K562 (cell line): ENCODE data around the gene YAP1. TPM values are rescaled to one million over a fixed set of nuclear protein-coding genes. Genes with fewer than 3 reads are reported as not detected.

ENCODE experiments used
- ATAC-seq: fragments of 200-7000 bp; cut with Tn5 transposase; 3 replicates; pipeline ENCODE4 v1.9.1; 2020; ENCODE audit warnings: moderate library complexity
- BruUV-seq: library from RNA; stranded (reverse); fragments of 400-500 nt; replicated peaks from 2 replicates; lab custom pipeline; 2021; lab: Mats Ljungman, UMichigan
- CTCF ChIA-PET: fragments of 300-600 bp; formaldehyde crosslinking; extraction: SDS; loops from one replicate; lab custom pipeline; 2021; ENCODE audit warnings: low intra/inter-chr PET ratio; lab: Yijun Ruan, JAX
- POLR2A ChIA-PET: fragments of 300-600, 350-650 bp; sonication (Branson Sonifier 250); formaldehyde crosslinking; extraction: SDS; loops from one replicate; lab custom pipeline; 2021; ENCODE audit warnings: antibody characterized with exemption, inconsistent platforms; lab: Yijun Ruan, JAX
- DNase-seq, 4 experiments: peaks; one replicate each; pipeline versions ENCODE4 v3.0.0 to v3.0.0-alpha.2; 2011 to 2018; ENCODE audit warnings: low spot score in 3 of 4, mixed read lengths in 3 of 4; ENCODE audit errors: extremely low read depth in 1 of 4
- FAIRE-seq: peaks from 2 replicates; lab custom pipeline; 2011; peaks lifted over from hg19 to GRCh38; lab: Jason Lieb, UNC
- H2AFZ ChIP-seq: 2 replicates; pipeline ENCODE4 v1.6.0; 2011; ENCODE audit warnings: low read depth, low read length, control low read depth, inconsistent platforms
- H3K27ac ChIP-seq: fragments of 200-600 bp; 3 replicates; pipeline ENCODE4 v1.8.0; 2011; ENCODE audit warnings: low read depth, mild to moderate bottlenecking, control low read depth, inconsistent platforms, low read length, moderate library complexity, mixed read lengths; ENCODE audit errors: extremely low read depth
- H3K27me3 ChIP-seq, 2 experiments: fragments of 300-600 bp in 1 of 2; 2 replicates in 1 of 2; 3 replicates in 1 of 2; pipeline versions ENCODE4 v1.6.0 to v1.8.0; 2011; ENCODE audit warnings: inconsistent platforms in 2 of 2, low read length in 2 of 2, mild to moderate bottlenecking in 1 of 2, mixed read lengths in 1 of 2, moderate library complexity in 1 of 2; ENCODE audit not compliant: control insufficient read depth in 2 of 2, insufficient read depth in 2 of 2
- H3K36me3 ChIP-seq: fragments of 300-600 bp; 3 replicates; pipeline ENCODE4 v1.8.0; 2011; ENCODE audit warnings: mild to moderate bottlenecking, low read length, inconsistent platforms; ENCODE audit not compliant: control insufficient read depth, insufficient read depth
- H3K4me1 ChIP-seq, 2 experiments: fragments of 200-600 bp in 1 of 2; replicated peaks in 1 of 2; 2 replicates in 1 of 2; 3 replicates in 1 of 2; pipeline versions ENCODE4 v1.5.1 to v1.8.0; 2011; ENCODE audit warnings: inconsistent platforms in 2 of 2, low read length in 2 of 2, mild to moderate bottlenecking in 1 of 2, mixed read lengths in 1 of 2, moderate library complexity in 1 of 2; ENCODE audit not compliant: control insufficient read depth in 2 of 2, insufficient read depth in 2 of 2
- H3K4me2 ChIP-seq: 2 replicates; pipeline ENCODE4 v1.6.1; 2011; ENCODE audit warnings: low read length, control low read depth, inconsistent platforms, mixed read lengths; ENCODE audit not compliant: insufficient read depth
- H3K4me3 ChIP-seq: fragments of 200-600 bp; sonication (generic), shearing (Covaris generic); 2 replicates; pipeline ENCODE4 v1.5.1; 2016; ENCODE audit warnings: control low read depth, inconsistent platforms
- H3K79me2 ChIP-seq: fragments of 200-600 bp; 3 replicates; pipeline ENCODE4 v1.8.0; 2011; ENCODE audit warnings: low read length, inconsistent platforms; ENCODE audit not compliant: control insufficient read depth, insufficient read depth
- H3K9ac ChIP-seq, 2 experiments: 2 replicates each; pipeline versions ENCODE4 v1.6.0 to v1.6.1; 2011; ENCODE audit warnings: low read depth in 2 of 2, low read length in 2 of 2, control low read depth in 1 of 2, inconsistent platforms in 1 of 2, mild to moderate bottlenecking in 1 of 2, mixed read lengths in 1 of 2; ENCODE audit not compliant: insufficient read depth in 1 of 2
- H3K9me1 ChIP-seq: one replicate; pipeline ENCODE4 v1.6.0; 2011; ENCODE audit warnings: inconsistent platforms, mild to moderate bottlenecking, low read length, moderate library complexity; ENCODE audit not compliant: control insufficient read depth, insufficient read depth
- H3K9me3 ChIP-seq: replicated peaks from 2 replicates; pipeline ENCODE4 v1.5.1; 2011; ENCODE audit warnings: low read depth, low read length, inconsistent platforms; ENCODE audit not compliant: control insufficient read depth, insufficient read depth
- H4K20me1 ChIP-seq: replicated peaks from 2 replicates; pipeline ENCODE4 v1.6.1; 2011; ENCODE audit warnings: low read length, inconsistent platforms, mixed read lengths; ENCODE audit not compliant: control insufficient read depth, insufficient read depth
- CEBPG ChIP-seq, 3 experiments: fragments of 200-800 bp in 1 of 3; sonication (Bioruptor generic) in 1 of 3; sonication (generic) in 1 of 3; formaldehyde crosslinking in 1 of 3; IDR thresholded peaks in 2 of 3; conservative IDR thresholded peaks in 1 of 3; 2 replicates each; pipeline versions ENCODE4 v1.6.1 to v1.8.0; 2016 to 2022; ENCODE audit warnings: missing compliant biosample characterization in 2 of 3, missing genetic modification characterization in 2 of 3, mild to moderate bottlenecking in 1 of 3, missing genetic modification reagents in 1 of 3
- CUX1 ChIP-seq: fragments of 200-800 bp; sonication (Bioruptor generic); IDR thresholded peaks from 2 replicates; pipeline ENCODE4 v1.6.1; 2016; ENCODE audit warnings: missing genetic modification characterization, missing compliant biosample characterization
- GATAD2B ChIP-seq: fragments of 450-650 bp; IDR thresholded peaks from 2 replicates; pipeline ENCODE4 v1.6.1; 2017; ENCODE audit warnings: mild to moderate bottlenecking, borderline replicate concordance
- MCM3 ChIP-seq: fragments of 450-650 bp; IDR thresholded peaks from 2 replicates; pipeline ENCODE4 v1.6.1; 2016
- MEF2D ChIP-seq: conservative IDR thresholded peaks from 2 replicates; pipeline ENCODE4 v1.6.1; 2016; ENCODE audit warnings: low read depth, missing genetic modification characterization, missing compliant biosample characterization
- MTF1 ChIP-seq: fragments of 250-450 bp; sonication (Bioruptor Pico); IDR thresholded peaks from 2 replicates; pipeline ENCODE4 v1.9.0; 2021; ENCODE audit warnings: moderate library complexity, mild to moderate bottlenecking, inconsistent platforms, borderline replicate concordance
- THAP12 ChIP-seq: fragments of 250-450 bp; sonication (Bioruptor Pico); IDR thresholded peaks from 2 replicates; pipeline ENCODE4 v1.9.0; 2021; ENCODE audit warnings: mild to moderate bottlenecking, inconsistent platforms
- ZBTB7A ChIP-seq: IDR thresholded peaks from 2 replicates; pipeline ENCODE4 v1.6.1; 2011; ENCODE audit warnings: low read depth, mild to moderate bottlenecking, low read length, moderate library complexity, borderline replicate concordance; ENCODE audit not compliant: control insufficient read depth
- ZNF75A ChIP-seq: fragments of 450-650 bp; formaldehyde crosslinking; IDR thresholded peaks from 2 replicates; pipeline ENCODE4 v1.4.0; 2020; ENCODE audit warnings: mild to moderate bottlenecking
- WGBS: fragments of 100-300 bp; shearing (Covaris generic); methylation state at CpG from one replicate; pipeline ENCODE4 v1.1.6; 2016; ENCODE audit warnings: low coverage, mixed read lengths; ENCODE audit not compliant: insufficient coverage; ENCODE audit errors: missing lambda C conversion rate; 5-methylcytosine and 5-hydroxymethylcytosine counted together
- in situ Hi-C: fragments of 300-500 bp; cut with MboI; formaldehyde crosslinking; loops from 4 replicates; pipeline ENCODE4 v1.15.0; 2018; ENCODE audit warnings: inconsistent platforms, mixed read lengths
- intact Hi-C: fragments of 100-400 bp; cut with micrococcal nuclease; formaldehyde crosslinking; loops from 2 replicates; pipeline ENCODE4 v1.14.2; 2022
- polyA plus RNA-seq, 8 experiments: library from polyadenylated mRNA; depleted of rRNA in 4 of 8; stranded (reverse) in 5 of 8; unstranded in 3 of 8; fragments of >200 nt; fragmentation: Nextera tagmentation in 2 of 8; fragmentation: Illumina TruSeq in 1 of 8; extraction: Ambion mirVana in 2 of 8; extraction: Trizol in 1 of 8; gene quantifications; 2 replicates each; pipeline versions ENCODE4 v1.2.1 to v1.2.3, GENCODE V29; 2011 to 2014; ENCODE audit warnings: inconsistent platforms in 1 of 8, missing spikeins in 1 of 8
- total RNA-seq, 7 experiments: library from RNA; depleted of rRNA in 6 of 7; stranded (reverse); fragments of >200 nt in 6 of 7; fragmentation: Illumina TruSeq in 2 of 7; extraction: Trizol in 2 of 7; gene quantifications; 2 replicates each; pipeline versions ENCODE4 v1.2.1 to v1.2.3, GENCODE V29; 2011 to 2021; ENCODE audit warnings: low replicate concordance in 1 of 7

Gene YAP1
- total and polyA plus RNA-seq, 9 of the 15 experiments (the other 6 are each of a cell fraction or from before 2014, with no cell fraction given) = 0.18 TPM; not detected in 8

- no peak overlapping the region for H3K27ac ChIP-seq
- in situ Hi-C loops = no loop called here
- BruUV-seq = no TSS peak
- DNase-seq (no peak), ATAC-seq (no peak), FAIRE-seq (no peak)
- H3K36me3 ChIP-seq = no peaks in the 10 kb centered on the region
- H3K79me2 ChIP-seq = no peaks in the 10 kb centered on the region
- no peak overlapping the region for H3K9ac ChIP-seq
- 0% methylated on average over 2 of the region's 2 CpGs for WGBS
- H3K4me1 ChIP-seq = no peaks in the 10 kb centered on the region
- no peaks in the 10 kb centered on the region for H3K9me3 ChIP-seq
- TF ChIP-seq GATAD2B (no peak), MEF2D (tag) (no peak), CEBPG (CRISPR knock-in tag; IDR thresholded peaks at IDR 0.05) (no peak), CEBPG (tag; conservative IDR thresholded peaks at IDR 0.05 in 1 of 2, IDR thresholded peaks at IDR 0.05 in 1 of 2) (no peak), THAP12 (no peak), MTF1 (no peak), ZBTB7A (no peak), MCM3 (no peak), CUX1 (no peak), ZNF75A (CRISPR knock-in tag) (no peak)
- POLR2A ChIA-PET = no interaction called here
- H4K20me1 ChIP-seq = no peaks in the 10 kb centered on the region
- H3K9me1 ChIP-seq = no peaks in the 10 kb centered on the region
- no peak overlapping the region for H3K4me2 ChIP-seq
- intact Hi-C loops = no loop called here
- no peaks in the 10 kb centered on the region for H3K27me3 ChIP-seq
- H2AFZ ChIP-seq = no peak overlapping the region
- CTCF ChIA-PET = no interaction called here
- H3K4me3 ChIP-seq = no peak overlapping the region
Measured at GRCh38 chr11:102147632-102148031, 37.4 kb downstream of the YAP1 start.
